Measurements from ENCODE around the gene DCHS1. TPM values are rescaled to one million over a fixed set of nuclear protein-coding genes. Genes with fewer than 3 reads are reported as not detected.
A peak's percentile ranks its signal among the peaks of the same experiment; 100 is the strongest.

DCHS1 gene
- total and polyA plus RNA-seq, 2 of the 13 experiments (the other 11 are each of a cell fraction or from before 2014, with no cell fraction given), result under 0.01 to 0.03 TPM

- no peak; the same call in 1 of the 2 replicates for TF ChIP-seq LRRFIP1 (CRISPR knock-in tag; conservative IDR thresholded peaks at IDR 0.05)
- no peak for TF ChIP-seq PREB (CRISPR knock-in tag; IDR thresholded peaks at IDR 0.05)
- TF ChIP-seq ZNF616 (CRISPR knock-in tag; IDR thresholded peaks at IDR 0.05; ENCODE audit: low read depth), result peak; percentile 90; the same call in 1 of the 2 replicates
- TF ChIP-seq ZNF230 (CRISPR knock-in tag; IDR thresholded peaks at IDR 0.05), result peak; percentile 90; the same call in 1 of the 2 replicates
- no peak for TF ChIP-seq USF2 (IDR thresholded peaks at IDR 0.05; ENCODE audit: low read depth, low read length)
- no peak; the same call in 1 of the 2 replicates for TF ChIP-seq USF2 (CRISPR knock-in tag; IDR thresholded peaks at IDR 0.05; ENCODE audit: borderline replicate concordance)
- peak; percentile 87 for TF ChIP-seq RBM39 (IDR thresholded peaks at IDR 0.05; ENCODE audit: low read depth, low read length, poor library complexity, severe bottlenecking)
- TF ChIP-seq YEATS2 (CRISPR knock-in tag; IDR thresholded peaks at IDR 0.05; ENCODE audit: borderline replicate concordance), result peak; percentile 96
- no peak for TF ChIP-seq HNRNPK (IDR thresholded peaks at IDR 0.05; ENCODE audit: low read depth, low read length, poor library complexity, severe bottlenecking)
- TF ChIP-seq ZIK1 (CRISPR knock-in tag; IDR thresholded peaks at IDR 0.05; ENCODE audit: borderline replicate concordance, low read depth), result peak; percentile 98
- 0 out of 2 replicates have a peak, but pooled peaks have one; percentile 53 for TF ChIP-seq ZNF343 (CRISPR knock-in tag; IDR thresholded peaks at IDR 0.05)
- 0 out of 2 replicates have a peak, but pooled peaks have one; percentile 46 for TF ChIP-seq ZNF724P (CRISPR knock-in tag; IDR thresholded peaks at IDR 0.05; ENCODE audit: borderline replicate concordance)
- TF ChIP-seq NCOA5 (CRISPR knock-in tag; IDR thresholded peaks at IDR 0.05), result no peak
- TF ChIP-seq ZMAT5 (CRISPR knock-in tag; IDR thresholded peaks at IDR 0.05; ENCODE audit: borderline replicate concordance, low read depth), result no peak
- TF ChIP-seq ARHGAP35 (CRISPR knock-in tag; IDR thresholded peaks at IDR 0.05; ENCODE audit: borderline replicate concordance), result peak; percentile 97
- no peak; the same call in 1 of the 2 replicates for TF ChIP-seq ZNF879 (CRISPR knock-in tag; IDR thresholded peaks at IDR 0.05)
- TF ChIP-seq TEAD2 (CRISPR knock-in tag; IDR thresholded peaks at IDR 0.05), result no peak
- no peak for TF ChIP-seq ZFP62 (CRISPR knock-in tag; IDR thresholded peaks at IDR 0.05)
- no peak for TF ChIP-seq ARNT (IDR thresholded peaks at IDR 0.05)
- peak; percentile 94 for TF ChIP-seq MTERF4 (CRISPR knock-in tag; IDR thresholded peaks at IDR 0.05)
- TF ChIP-seq ZC3H13 (CRISPR knock-in tag; IDR thresholded peaks at IDR 0.05), result peak; percentile 78; the same call in 1 of the 2 replicates
- 0 out of 2 replicates have a peak, but pooled peaks have one; percentile 36 for TF ChIP-seq ZNF124 (CRISPR knock-in tag; IDR thresholded peaks at IDR 0.05)
These were observed 27.6 kb upstream of the DCHS1 start, which contains the start of gene MRPL17 (continued) for GRCh38 chr11:6682936-6683861.
